HFF-Myc (cell line): ENCODE results near the gene STAG2.

Source experiments
- DNase-seq: peaks from one replicate; pipeline ENCODE4 v3.0.0-alpha.2; 2011; ENCODE audit warnings: low read depth; ENCODE audit errors: extremely low read depth
- H3K4me3 ChIP-seq: replicated peaks from 2 replicates; pipeline ENCODE4 v1.5.1; 2011; ENCODE audit warnings: low read depth, mild to moderate bottlenecking, control low read depth, low read length
- CTCF ChIP-seq: IDR thresholded peaks from 2 replicates; pipeline ENCODE4 v1.5.1; 2012; ENCODE audit warnings: mild to moderate bottlenecking, low read depth, low read length, control low read depth; ENCODE audit errors: missing control alignments

The STAG2 gene

GRCh38 chrX:123971982-123972381, 10.5 kb downstream of the STAG2 start:
- TF ChIP-seq CTCF: no peak
- no peak overlapping the region for H3K4me3 ChIP-seq
- no peak for DNase-seq

GRCh38 chrX:123973921-123974320, 12.4 kb downstream of the STAG2 start:
- no peak overlapping the region for H3K4me3 ChIP-seq
- TF ChIP-seq CTCF: no peak
- DNase-seq: no peak

DNA sequence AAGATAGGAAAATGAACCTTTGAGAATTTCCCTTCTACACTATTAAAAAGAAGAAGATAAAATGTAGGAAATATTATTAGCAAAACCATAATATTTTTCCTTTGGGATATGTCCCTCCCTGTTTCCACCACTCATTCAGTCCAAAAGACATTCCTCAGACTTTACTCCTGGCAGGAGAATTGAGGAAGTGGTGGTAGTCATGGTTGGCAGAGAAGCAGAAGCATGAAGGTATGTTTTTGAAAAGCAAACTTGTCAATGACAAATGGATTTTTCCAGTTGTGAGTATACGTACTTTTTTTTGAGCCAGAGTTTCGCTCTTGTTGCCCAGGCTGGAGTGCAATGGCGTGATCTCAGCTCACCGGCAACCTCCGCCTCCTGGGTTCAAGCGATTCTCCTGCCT, 13.7 kb downstream of the STAG2 start:
- TF ChIP-seq CTCF: no peak
- DNase-seq: no peak
- no peak overlapping the region for H3K4me3 ChIP-seq

GRCh38 chrX:123976706-123977316, 15.3 kb downstream of the STAG2 start:
- TF ChIP-seq CTCF: no peak
- H3K4me3 ChIP-seq: no peak overlapping the region
- no peak for DNase-seq

GRCh38 chrX:123983240-123983639, 21.7 kb downstream of the STAG2 start:
- DNase-seq: no peak
- no peak overlapping the region for H3K4me3 ChIP-seq
- no peak for TF ChIP-seq CTCF

- H3K4me3 ChIP-seq: no peak overlapping the region
- TF ChIP-seq CTCF: no peak
- DNase-seq: no peak
Measured at GRCh38 chrX:123986377-123986776, 24.9 kb downstream of the STAG2 start.
